Endodermal cell (in vitro differentiated cells): ENCODE measurements around the gene KCNG1. TPM values are rescaled to one million over a fixed set of nuclear protein-coding genes. Genes with fewer than 3 reads are reported as not detected.

Experiments used
- DNase-seq: peaks from one replicate; pipeline ENCODE4 v3.0.0-alpha.2; 2017
- H3K27ac ChIP-seq: 2 replicates; pipeline ENCODE4 v1.5.1; 2013; ENCODE audit warnings: mild to moderate bottlenecking, low read depth, low read length, moderate library complexity
- H3K27me3 ChIP-seq: 2 replicates; pipeline ENCODE4 v1.6.1; 2013; ENCODE audit warnings: mild to moderate bottlenecking, low read length, moderate library complexity; ENCODE audit not compliant: insufficient read depth, control insufficient read depth, poor library complexity, severe bottlenecking
- H3K36me3 ChIP-seq: 2 replicates; pipeline ENCODE4 v1.7.0; 2013; ENCODE audit warnings: mild to moderate bottlenecking, low read length, moderate library complexity; ENCODE audit not compliant: control insufficient read depth, insufficient read depth
- H3K4me1 ChIP-seq: one replicate; pipeline ENCODE4 v1.7.0; 2013; ENCODE audit warnings: low read length; ENCODE audit not compliant: control insufficient read depth, insufficient read depth
- H3K4me3 ChIP-seq: 2 replicates; pipeline ENCODE4 v1.5.1; 2013; ENCODE audit warnings: mild to moderate bottlenecking, low read length, moderate library complexity
- H3K9ac ChIP-seq: 2 replicates; pipeline ENCODE4 v1.6.1; 2013; ENCODE audit warnings: mild to moderate bottlenecking, low read length, moderate library complexity; ENCODE audit not compliant: poor library complexity, severe bottlenecking; ENCODE audit errors: extremely low read depth
- H3K9me3 ChIP-seq: 2 replicates; pipeline ENCODE4 v1.6.1; 2013; ENCODE audit warnings: mild to moderate bottlenecking, low read length, moderate library complexity; ENCODE audit not compliant: control insufficient read depth
- H3K27ac Mint-ChIP-seq: 2 replicates; pipeline ENCODE4 v1.8.0; 2020; ENCODE audit warnings: mixed read lengths
- H3K27me3 Mint-ChIP-seq: 2 replicates; pipeline ENCODE4 v1.8.0; 2021; ENCODE audit warnings: mild to moderate bottlenecking, mixed read lengths; ENCODE audit not compliant: insufficient read depth
- H3K36me3 Mint-ChIP-seq: 2 replicates; pipeline ENCODE4 v1.8.0; 2020; ENCODE audit warnings: low read depth, mixed read lengths
- H3K4me1 Mint-ChIP-seq: 2 replicates; pipeline ENCODE4 v1.8.0; 2020; ENCODE audit warnings: mixed read lengths
- H3K4me3 Mint-ChIP-seq: 2 replicates; pipeline ENCODE4 v1.8.0; 2020; ENCODE audit warnings: mild to moderate bottlenecking, moderate library complexity, mixed read lengths
- H3K9me3 Mint-ChIP-seq: 2 replicates; pipeline ENCODE4 v1.8.0; 2020; ENCODE audit warnings: mild to moderate bottlenecking, mixed read lengths
- WGBS, 2 experiments: methylation state at CpG; one replicate each; pipeline versions ENCODE4 v1.1.5 to v1.1.7; 2013; ENCODE audit warnings: missing lambda C conversion rate in 2 of 2, mixed read lengths in 1 of 2; ENCODE audit not compliant: insufficient coverage in 1 of 2, insufficient read length in 1 of 2; 5-methylcytosine and 5-hydroxymethylcytosine counted together
- total RNA-seq, 2 donors: library from RNA; stranded (reverse); fragmentation: NEBNext Ultra II Directional in 1 of 2; extraction: Animal tissue kit (Norgen Biotek cat#: 25700) in 1 of 2; gene quantifications; 2 replicates in 1 of 2; 3 replicates in 1 of 2; pipeline ENCODE4 v1.2.1, GENCODE V29; 2021
- TF ChIP-seq, protein P1 (sequence below): fragments of 200-600 bp; sonication (generic); conservative IDR thresholded peaks from 2 replicates; pipeline ENCODE4 v1.5.0; 2021; ENCODE audit warnings: antibody characterized with exemption, mild to moderate bottlenecking

The KCNG1 gene
- total RNA-seq, 2 donors from 2014 or later: 106 to 126 TPM

DNA sequence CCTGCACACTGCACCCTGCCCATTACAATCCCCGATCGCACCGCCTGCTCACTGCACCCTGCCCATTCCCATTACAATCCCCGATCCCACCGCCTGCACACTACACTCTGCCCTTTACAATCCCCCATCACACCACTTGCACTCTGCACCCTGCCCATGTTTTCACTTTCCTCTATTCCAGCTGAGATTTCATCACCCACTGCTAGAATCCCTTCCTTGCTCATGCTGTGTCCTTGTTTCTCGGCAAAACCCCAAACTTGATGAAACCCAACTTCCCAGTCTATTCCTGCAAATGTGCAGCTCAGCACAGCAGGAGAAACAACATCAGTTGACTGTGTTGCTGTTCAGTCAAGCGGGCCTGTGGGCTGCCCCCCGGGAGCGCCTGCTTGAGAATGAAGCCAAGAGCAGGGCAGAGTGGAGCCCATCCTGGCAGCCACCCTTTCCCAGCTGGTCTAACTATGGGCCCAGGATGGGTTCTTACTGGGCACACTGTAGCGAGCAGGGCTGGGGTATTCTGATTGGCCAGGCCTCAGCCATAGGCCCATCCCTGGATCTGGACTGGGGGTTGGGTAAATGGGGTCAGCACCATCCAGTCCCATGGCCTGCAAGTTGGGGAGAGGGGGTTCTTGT lies 47.1 kb downstream of the KCNG1 start:
- Mint-ChIP-seq H3K4me1 (no peaks in the 10 kb centered on the region), H3K36me3 (no peaks in the 10 kb centered on the region), H3K27ac (no peak overlapping the region), H3K4me3 (no peak overlapping the region), H3K9me3 (no peaks in the 10 kb centered on the region), H3K27me3 (peaks cover 21% of the 10 kb centered on the region)
- Histone ChIP-seq H3K4me3 (no peak overlapping the region), H3K9ac (no peak overlapping the region), H3K4me1 (no peaks in the 10 kb centered on the region), H3K27me3 (no peaks in the 10 kb centered on the region), H3K27ac (no peak overlapping the region), H3K36me3 (no peaks in the 10 kb centered on the region), H3K9me3 (no peaks in the 10 kb centered on the region)
- TF ChIP-seq, protein P1, sequence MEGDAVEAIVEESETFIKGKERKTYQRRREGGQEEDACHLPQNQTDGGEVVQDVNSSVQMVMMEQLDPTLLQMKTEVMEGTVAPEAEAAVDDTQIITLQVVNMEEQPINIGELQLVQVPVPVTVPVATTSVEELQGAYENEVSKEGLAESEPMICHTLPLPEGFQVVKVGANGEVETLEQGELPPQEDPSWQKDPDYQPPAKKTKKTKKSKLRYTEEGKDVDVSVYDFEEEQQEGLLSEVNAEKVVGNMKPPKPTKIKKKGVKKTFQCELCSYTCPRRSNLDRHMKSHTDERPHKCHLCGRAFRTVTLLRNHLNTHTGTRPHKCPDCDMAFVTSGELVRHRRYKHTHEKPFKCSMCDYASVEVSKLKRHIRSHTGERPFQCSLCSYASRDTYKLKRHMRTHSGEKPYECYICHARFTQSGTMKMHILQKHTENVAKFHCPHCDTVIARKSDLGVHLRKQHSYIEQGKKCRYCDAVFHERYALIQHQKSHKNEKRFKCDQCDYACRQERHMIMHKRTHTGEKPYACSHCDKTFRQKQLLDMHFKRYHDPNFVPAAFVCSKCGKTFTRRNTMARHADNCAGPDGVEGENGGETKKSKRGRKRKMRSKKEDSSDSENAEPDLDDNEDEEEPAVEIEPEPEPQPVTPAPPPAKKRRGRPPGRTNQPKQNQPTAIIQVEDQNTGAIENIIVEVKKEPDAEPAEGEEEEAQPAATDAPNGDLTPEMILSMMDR: no peak
- no peak for DNase-seq
- 89 to 100% methylated on average over 5 to 10 of the region's 10 CpGs for WGBS, 2 experiments

DNA sequence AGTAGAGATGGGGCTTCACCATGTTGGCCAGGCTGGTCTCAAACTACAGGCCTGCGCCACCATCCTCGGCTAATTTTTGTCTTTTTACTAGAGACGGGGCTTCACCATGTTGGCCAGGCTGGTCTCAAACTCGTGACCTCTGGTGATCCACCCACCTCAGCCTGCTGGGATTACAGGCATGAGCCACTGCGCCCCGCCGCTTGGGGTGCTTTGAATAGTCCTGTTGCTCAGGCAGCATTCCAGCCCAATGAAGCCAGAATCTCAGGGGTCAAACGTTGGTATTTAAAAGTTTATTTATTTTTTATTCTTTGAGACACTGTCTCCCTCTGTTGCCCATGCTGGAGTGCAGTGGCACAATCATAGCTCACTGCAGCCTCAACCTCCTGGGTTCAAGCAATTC lies 53.0 kb downstream of the KCNG1 start:
- Mint-ChIP-seq H3K27ac (no peak overlapping the region), H3K4me3 (no peak overlapping the region), H3K27me3 (peaks cover 21% of the 10 kb centered on the region), H3K4me1 (peaks cover 12% of the 10 kb centered on the region), H3K36me3 (no peaks in the 10 kb centered on the region), H3K9me3 (no peaks in the 10 kb centered on the region)
- no peaks in the 10 kb centered on the region for H3K9me3 ChIP-seq
- H3K27ac ChIP-seq: no peak overlapping the region
- H3K36me3 ChIP-seq: no peaks in the 10 kb centered on the region
- H3K9ac ChIP-seq: no peak overlapping the region
- DNase-seq: no peak
- H3K4me3 ChIP-seq: no peak overlapping the region
- H3K27me3 ChIP-seq: no peaks in the 10 kb centered on the region
- TF ChIP-seq, protein P1: no peak
- H3K4me1 ChIP-seq: peaks cover 3% of the 10 kb centered on the region
- WGBS, 2 experiments: 91 to 94% methylated on average over 8 of the region's 8 CpGs

DNA sequence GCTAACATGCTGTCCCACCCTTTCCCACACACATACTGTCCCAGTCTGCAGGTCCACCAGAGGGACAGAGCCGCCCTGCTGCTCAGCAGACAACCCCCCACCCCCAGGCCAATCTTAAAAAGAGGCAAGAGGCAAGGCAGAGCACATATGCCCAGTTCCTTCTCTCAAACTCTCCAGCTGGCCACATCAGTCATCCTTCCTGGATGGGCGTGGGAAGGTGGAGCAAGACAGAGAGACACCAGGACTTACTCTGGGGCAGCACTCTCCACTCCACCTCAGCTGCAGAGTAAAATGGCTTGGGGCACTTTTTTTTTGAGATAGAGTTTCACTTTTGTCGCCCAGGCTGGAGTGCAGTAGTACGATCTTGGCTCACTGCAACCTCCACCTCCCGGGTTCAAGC lies 53.5 kb downstream of the KCNG1 start:
- Mint-ChIP-seq H3K27ac (no peak overlapping the region), H3K36me3 (no peaks in the 10 kb centered on the region), H3K4me3 (no peak overlapping the region), H3K27me3 (peaks cover 18% of the 10 kb centered on the region), H3K9me3 (no peaks in the 10 kb centered on the region), H3K4me1 (peaks cover 12% of the 10 kb centered on the region)
- Histone ChIP-seq H3K27ac (no peak overlapping the region), H3K4me3 (no peak overlapping the region), H3K9ac (no peak overlapping the region), H3K4me1 (peaks cover 3% of the 10 kb centered on the region), H3K36me3 (no peaks in the 10 kb centered on the region), H3K27me3 (no peaks in the 10 kb centered on the region), H3K9me3 (no peaks in the 10 kb centered on the region)
- 90 to 95% methylated on average over 3 to 5 of the region's 5 CpGs for WGBS, 2 experiments
- DNase-seq: no peak
- TF ChIP-seq, protein P1: no peak
